HEK293T (cell line): ENCODE data around the gene AHCY.

Experiments
- CTCF ChIA-PET: fragments of 350-600 bp; formaldehyde crosslinking; extraction: SDS; loops from one replicate; lab custom pipeline; 2021; ENCODE audit warnings: antibody characterized with exemption, inconsistent platforms; lab: Yijun Ruan, JAX
- POLR2A ChIA-PET: fragments of 350-600 bp; formaldehyde crosslinking; extraction: SDS; loops from one replicate; lab custom pipeline; 2020; ENCODE audit warnings: antibody characterized with exemption, inconsistent platforms; lab: Yijun Ruan, JAX
- DNase-seq: peaks from one replicate; pipeline ENCODE4 v3.0.0; 2012; ENCODE audit warnings: mixed read lengths; ENCODE audit errors: extremely low spot score
- ARNT ChIP-seq: fragments of 450-650 bp; IDR thresholded peaks from 2 replicates; pipeline ENCODE4 v1.6.1; 2017; ENCODE audit warnings: mild to moderate bottlenecking
- BHLHE40 ChIP-seq: fragments of 450-650 bp; IDR thresholded peaks from 2 replicates; pipeline ENCODE4 v1.6.1; 2016; ENCODE audit warnings: mild to moderate bottlenecking, moderate library complexity, borderline replicate concordance
- CTBP1 ChIP-seq: fragments of 450-650 bp; IDR thresholded peaks from 2 replicates; pipeline ENCODE4 v1.6.1; 2016; ENCODE audit warnings: borderline replicate concordance
- ELF4 ChIP-seq: fragments of 450-650 bp; IDR thresholded peaks from 2 replicates; pipeline ENCODE4 v1.6.1; 2017; ENCODE audit warnings: antibody characterized with exemption
- FOXA1 ChIP-seq: fragments of 450-650 bp; IDR thresholded peaks from 2 replicates; pipeline ENCODE4 v1.6.1; 2016; ENCODE audit warnings: mild to moderate bottlenecking
- FOXK2 ChIP-seq: fragments of 450-650 bp; IDR thresholded peaks from 2 replicates; pipeline ENCODE4 v1.6.1; 2016; ENCODE audit warnings: mild to moderate bottlenecking
- FOXM1 ChIP-seq: fragments of 450-650 bp; IDR thresholded peaks from 2 replicates; pipeline ENCODE4 v1.6.1; 2017; ENCODE audit warnings: mild to moderate bottlenecking, borderline replicate concordance
- HDGF ChIP-seq: fragments of 450-650 bp; IDR thresholded peaks from 2 replicates; pipeline ENCODE4 v1.6.1; 2017; ENCODE audit warnings: antibody characterized with exemption, borderline replicate concordance
- L3MBTL2 ChIP-seq: fragments of 450-650 bp; conservative IDR thresholded peaks from 2 replicates; pipeline ENCODE4 v1.6.1; 2016; ENCODE audit warnings: mild to moderate bottlenecking
- LEF1 ChIP-seq: fragments of 450-650 bp; IDR thresholded peaks from 2 replicates; pipeline ENCODE4 v1.6.1; 2017; ENCODE audit warnings: mild to moderate bottlenecking, borderline replicate concordance
- NFRKB ChIP-seq: fragments of 450-650 bp; IDR thresholded peaks from 2 replicates; pipeline ENCODE4 v1.6.1; 2016; ENCODE audit warnings: mild to moderate bottlenecking, moderate library complexity
- SP1 ChIP-seq: fragments of 450-650 bp; IDR thresholded peaks from 2 replicates; pipeline ENCODE4 v1.6.1; 2017
- SUZ12 ChIP-seq: fragments of 450-650 bp; IDR thresholded peaks from 2 replicates; pipeline ENCODE4 v1.6.1; 2016; ENCODE audit warnings: mild to moderate bottlenecking
- TARDBP ChIP-seq: fragments of 450-650 bp; IDR thresholded peaks from 2 replicates; pipeline ENCODE4 v1.6.1; 2016
- ZNF384 ChIP-seq: fragments of 450-650 bp; IDR thresholded peaks from 2 replicates; pipeline ENCODE4 v1.6.1; 2016
- TF ChIP-seq, protein P1 (sequence below): fragments of 450-650 bp; IDR thresholded peaks from 2 replicates; pipeline ENCODE4 v1.6.1; 2016

The AHCY gene

DNA sequence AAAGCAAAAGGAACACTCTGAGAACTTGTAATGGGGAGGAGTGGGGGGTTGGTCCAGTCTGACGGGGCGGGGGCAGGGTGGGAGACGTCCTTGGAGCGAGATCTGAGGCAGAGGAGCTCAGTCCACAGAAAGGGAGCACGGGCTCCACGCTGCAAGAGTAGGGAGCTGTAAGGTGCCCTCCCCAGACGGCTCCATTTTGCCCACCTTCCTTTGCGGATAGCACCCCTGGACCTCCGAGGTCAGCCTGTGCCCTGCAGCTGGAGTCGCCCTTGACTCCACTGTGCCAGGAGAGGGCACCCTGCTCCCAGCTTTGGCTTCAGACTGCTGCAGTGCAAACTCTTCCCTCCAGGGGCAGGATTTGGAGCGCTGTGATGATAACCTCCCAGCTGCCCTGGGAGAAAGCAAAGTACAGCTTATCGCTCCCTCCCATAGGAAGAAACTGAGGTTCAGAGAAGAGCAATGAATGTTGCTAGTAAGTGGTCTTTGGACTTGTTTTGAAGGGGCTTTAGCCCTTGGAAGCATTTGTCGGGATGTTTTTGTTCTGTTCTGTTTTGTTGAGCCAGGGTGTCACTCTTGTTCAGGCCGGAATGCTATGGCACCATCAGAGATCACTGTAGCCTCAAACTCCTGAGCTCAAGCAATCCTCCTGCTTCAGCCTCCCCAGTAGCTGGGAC is 9.5 kb upstream of the AHCY start:
- no peak for TF ChIP-seq SP1
- no peak for TF ChIP-seq ELF4
- TF ChIP-seq L3MBTL2, result no peak
- no peak for TF ChIP-seq SUZ12
- TF ChIP-seq, protein P1, sequence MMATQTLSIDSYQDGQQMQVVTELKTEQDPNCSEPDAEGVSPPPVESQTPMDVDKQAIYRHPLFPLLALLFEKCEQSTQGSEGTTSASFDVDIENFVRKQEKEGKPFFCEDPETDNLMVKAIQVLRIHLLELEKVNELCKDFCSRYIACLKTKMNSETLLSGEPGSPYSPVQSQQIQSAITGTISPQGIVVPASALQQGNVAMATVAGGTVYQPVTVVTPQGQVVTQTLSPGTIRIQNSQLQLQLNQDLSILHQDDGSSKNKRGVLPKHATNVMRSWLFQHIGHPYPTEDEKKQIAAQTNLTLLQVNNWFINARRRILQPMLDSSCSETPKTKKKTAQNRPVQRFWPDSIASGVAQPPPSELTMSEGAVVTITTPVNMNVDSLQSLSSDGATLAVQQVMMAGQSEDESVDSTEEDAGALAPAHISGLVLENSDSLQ, result no peak
- TF ChIP-seq ARNT, result no peak
- no peak for TF ChIP-seq LEF1
- ChIA-PET CTCF (interaction anchor here (0.5 to 3.5 kb wide), 38 partner anchors 9 to 1013 kb away, joined by 3 to 27 read pairs (median 4); partner anchors contain the start of genes AHCY, DYNLRB1, ITCH and NCOA6), POLR2A (interaction anchor here (0.8 to 1.8 kb wide), 5 partner anchors 10 to 210 kb away, joined by 3 to 10 read pairs (median 5); partner anchors contain the start of genes AHCY, DYNLRB1 and ITCH)
- DNase-seq, result peak; percentile 89

DNA sequence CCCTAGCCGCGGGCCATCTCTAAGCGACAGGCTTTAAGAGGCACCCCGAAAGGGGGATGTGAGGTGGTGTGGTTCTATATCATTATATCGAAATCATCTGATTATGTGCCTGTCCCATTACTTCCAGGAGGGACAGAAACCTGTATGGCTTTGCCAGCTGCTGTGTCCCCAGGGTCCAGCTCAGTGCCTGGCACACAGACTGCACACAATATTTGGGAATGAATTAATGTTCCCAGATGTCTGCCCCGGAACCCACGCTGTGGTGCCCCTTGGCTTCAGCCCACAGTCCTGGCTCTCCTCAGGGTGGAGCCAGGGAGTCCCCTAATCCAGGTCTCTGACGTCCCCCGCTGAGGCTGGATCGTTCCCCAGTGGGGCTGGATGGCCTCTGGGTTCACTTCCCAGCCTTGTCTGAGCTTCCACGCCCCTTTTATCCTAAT is 8.9 kb upstream of the AHCY start:
- no peak for TF ChIP-seq TARDBP
- TF ChIP-seq FOXM1, result no peak
- TF ChIP-seq FOXA1, result no peak
- TF ChIP-seq HDGF, result no peak
- CTCF ChIA-PET, result interaction anchor here (0.5 to 3.5 kb wide), 28 partner anchors 9 to 1014 kb away, joined by 3 to 27 read pairs (median 4); partner anchors contain the start of genes AHCY, DYNLRB1, ITCH and NCOA6
- POLR2A ChIA-PET, result interaction anchor here (0.8 to 1.8 kb wide), 5 partner anchors 9 to 211 kb away, joined by 3 to 10 read pairs (median 5); partner anchors contain the start of genes AHCY, DYNLRB1 and ITCH
- no peak for DNase-seq

DNA sequence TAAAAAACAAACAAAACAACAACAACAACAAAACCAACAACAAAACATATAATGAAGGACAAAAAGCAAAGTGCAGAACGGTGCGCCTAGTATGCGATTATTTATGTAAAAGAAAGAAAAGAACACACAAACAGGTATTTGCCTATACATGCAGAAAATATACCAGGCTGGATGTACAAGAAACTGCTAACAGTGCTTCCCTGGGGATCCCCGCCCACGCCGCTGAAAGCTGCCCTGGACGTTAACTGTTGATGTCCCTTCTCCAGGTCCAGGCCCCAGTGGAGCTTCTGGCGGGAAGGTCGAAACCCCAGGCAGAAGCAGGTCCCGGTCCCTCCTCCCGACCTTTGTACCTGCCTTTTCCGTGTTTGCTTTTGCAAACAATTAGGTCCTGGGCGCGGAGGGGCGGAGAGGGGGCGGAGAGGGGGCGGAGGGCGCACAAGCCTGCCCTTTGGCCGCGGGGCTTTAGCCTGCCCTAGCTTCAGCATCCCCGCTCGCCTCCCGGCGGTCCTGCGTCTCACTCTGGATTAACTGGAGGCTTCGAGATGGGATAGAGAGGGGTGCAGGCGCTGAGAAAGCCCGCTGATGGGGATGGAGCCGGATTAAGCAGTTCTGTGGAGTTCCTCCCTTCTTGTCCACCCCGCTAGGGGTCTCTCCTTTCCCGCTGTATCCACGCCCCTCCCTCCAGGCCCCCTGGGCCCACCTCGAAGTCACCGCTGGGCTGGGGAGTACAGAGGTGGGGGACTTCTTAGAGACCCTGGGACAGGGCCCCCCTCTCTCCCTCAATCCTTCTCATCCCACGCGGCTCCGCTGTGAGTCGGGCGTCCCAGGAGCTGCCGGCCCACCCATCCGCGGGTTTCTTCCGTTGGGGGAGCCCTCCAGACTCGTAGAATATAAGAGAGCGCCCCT is 8.2 kb upstream of the AHCY start:
- CTCF ChIA-PET, result interaction anchor here (0.5 to 3.5 kb wide), 8 partner anchors 47 to 458 kb away, joined by 3 to 27 read pairs (median 9); partner anchors contain the start of gene DYNLRB1
- TF ChIP-seq FOXA1 (no peak), NFRKB (no peak), ELF4 (no peak), CTBP1 (no peak), SUZ12 (no peak), ZNF384 (no peak), SP1 (no peak), BHLHE40 (no peak), TARDBP (no peak), FOXK2 (no peak), FOXM1 (no peak), LEF1 (no peak), L3MBTL2 (no peak)
- TF ChIP-seq, protein P1, result no peak
- DNase-seq, result no peak
- POLR2A ChIA-PET, result interaction anchor here (1.7 kb wide), 1 partner anchor 205 kb away, joined by 10 read pairs; the partner anchor contains the start of gene DYNLRB1

DNA sequence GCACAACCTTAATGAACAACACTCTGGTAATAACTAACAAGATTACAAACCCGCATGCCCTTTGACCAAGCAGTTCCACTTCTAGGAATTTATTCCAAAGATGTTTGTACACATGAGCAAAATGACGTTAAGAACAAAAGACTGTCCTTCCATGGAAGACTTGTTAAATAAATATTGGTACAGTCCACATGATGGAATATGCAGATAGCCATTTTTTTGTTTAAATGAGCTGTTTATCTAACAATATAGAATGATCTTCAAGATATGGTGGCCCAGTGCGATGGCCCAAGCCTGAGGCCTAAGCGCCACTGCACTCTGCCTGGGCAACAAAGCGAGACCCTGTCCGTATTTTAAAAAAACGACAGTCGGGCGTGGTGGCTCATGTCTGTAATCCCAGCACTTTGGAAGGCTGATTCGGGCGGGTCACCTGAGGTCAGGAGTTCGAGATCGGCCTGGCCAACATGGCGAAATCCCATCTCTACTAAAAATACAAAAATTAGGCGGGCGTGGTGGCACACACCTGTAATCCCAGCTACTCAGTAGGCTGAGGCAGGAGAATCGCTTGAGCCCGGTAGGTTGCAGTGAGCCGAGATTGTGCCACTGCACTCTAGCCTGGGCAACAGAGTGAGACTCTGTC is 7.4 kb upstream of the AHCY start:
- CTCF ChIA-PET, result interaction anchor here (0.5 to 3.5 kb wide), 3 partner anchors 46 to 212 kb away, joined by 3 to 20 read pairs (median 3); no protein-coding TSS in a partner anchor
- no peak for TF ChIP-seq ARNT
- TF ChIP-seq HDGF, result no peak
- TF ChIP-seq TARDBP, result no peak
- TF ChIP-seq, protein P1, result no peak
- TF ChIP-seq CTBP1, result no peak
- TF ChIP-seq L3MBTL2, result no peak
- TF ChIP-seq SUZ12, result no peak
- TF ChIP-seq FOXM1, result no peak
- TF ChIP-seq FOXK2, result no peak
- TF ChIP-seq SP1, result no peak
- TF ChIP-seq NFRKB, result no peak
- no peak for TF ChIP-seq FOXA1
- TF ChIP-seq ZNF384, result no peak
- TF ChIP-seq ELF4, result no peak
- no peak for TF ChIP-seq LEF1
- DNase-seq, result no peak
- POLR2A ChIA-PET, result no interaction called here

DNA sequence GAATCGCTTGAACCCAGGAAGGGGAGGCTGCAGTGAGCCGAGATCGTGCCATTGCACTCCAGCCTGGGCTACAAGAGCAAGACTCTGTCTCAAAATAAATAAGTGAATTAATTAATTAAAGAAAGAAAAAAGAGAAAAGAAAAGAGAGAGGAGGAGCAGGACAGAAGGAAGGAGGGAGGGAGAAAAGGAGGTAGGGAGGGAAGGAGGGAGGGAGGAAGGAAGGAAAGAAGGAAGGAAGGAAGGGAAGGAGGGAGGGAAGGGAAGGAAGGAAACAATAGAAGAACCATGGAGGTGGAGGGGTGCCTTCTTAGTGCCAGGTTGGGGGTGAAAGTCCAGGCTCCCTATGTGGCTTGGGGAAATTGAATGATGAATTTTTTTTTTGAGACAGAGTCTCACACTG is 6.5 kb upstream of the AHCY start:
- ChIA-PET CTCF (interaction anchor here (1.6 kb wide), 1 partner anchor 10 kb away, joined by 3 read pairs; no protein-coding TSS in a partner anchor), POLR2A (no interaction called here)
- no peak for TF ChIP-seq LEF1
- TF ChIP-seq NFRKB, result no peak
- TF ChIP-seq ELF4, result no peak
- no peak for TF ChIP-seq CTBP1
- no peak for TF ChIP-seq FOXA1
- TF ChIP-seq ZNF384, result no peak
- TF ChIP-seq, protein P1, result no peak
- TF ChIP-seq HDGF, result no peak
- TF ChIP-seq BHLHE40, result no peak
- TF ChIP-seq L3MBTL2, result no peak
- TF ChIP-seq FOXM1, result no peak
- no peak for DNase-seq
